Calu3 (cell line): ENCODE measurements around the gene OLFML3. TPM values are rescaled to one million over a fixed set of nuclear protein-coding genes. Genes with fewer than 3 reads are reported as not detected.

Experiments
- BruUV-seq: library from RNA; stranded (reverse); fragments of 400-500 nt; replicated peaks from 2 replicates; lab custom pipeline; 2021; lab: Mats Ljungman, UMichigan
- CTCF ChIA-PET: fragments of 300-600 bp; sonication (Branson Sonifier 250); formaldehyde crosslinking; loops from one replicate; lab custom pipeline; 2022; ENCODE audit warnings: antibody characterized with exemption; lab: Charles Lee
- DNase-seq: peaks from one replicate; pipeline ENCODE4 v3.0.0; 2022
- H3K27ac Mint-ChIP-seq: one replicate; pipeline ENCODE4 v1.8.0; 2022; ENCODE audit warnings: mixed read lengths; ENCODE audit not compliant: unreplicated experiment
- H3K27me3 Mint-ChIP-seq: one replicate; pipeline ENCODE4 v1.8.0; 2022; ENCODE audit warnings: mixed read lengths; ENCODE audit not compliant: unreplicated experiment
- H3K36me3 Mint-ChIP-seq: one replicate; pipeline ENCODE4 v1.8.0; 2022; ENCODE audit warnings: mild to moderate bottlenecking, moderate library complexity, mixed read lengths; ENCODE audit not compliant: insufficient read depth, unreplicated experiment
- H3K4me1 Mint-ChIP-seq: one replicate; pipeline ENCODE4 v1.8.0; 2022; ENCODE audit warnings: mild to moderate bottlenecking, low read depth, mixed read lengths; ENCODE audit not compliant: unreplicated experiment
- H3K4me3 Mint-ChIP-seq: one replicate; pipeline ENCODE4 v1.8.0; 2022; ENCODE audit warnings: mild to moderate bottlenecking, low read depth, moderate library complexity, mixed read lengths; ENCODE audit not compliant: unreplicated experiment
- H3K9me3 Mint-ChIP-seq: one replicate; pipeline ENCODE4 v1.8.0; 2022; ENCODE audit warnings: low read depth, mixed read lengths; ENCODE audit not compliant: unreplicated experiment
- CTCF ChIP-seq: fragments of 200-600 bp; IDR thresholded peaks from one replicate; pipeline ENCODE4 v1.8.0; 2022; ENCODE audit warnings: antibody characterized with exemption; ENCODE audit not compliant: unreplicated experiment
- intact Hi-C: fragments of 100-400 bp; cut with micrococcal nuclease; formaldehyde crosslinking; loops from one replicate; pipeline ENCODE4 v1.10.0; 2022; ENCODE audit not compliant: unreplicated experiment
- total RNA-seq: library from RNA; stranded (reverse); gene quantifications from 2 replicates; pipeline ENCODE4 v1.2.3, GENCODE V29; 2022

Gene OLFML3
- total RNA-seq, 1 experiment from 2014 or later: not detected

DNA sequence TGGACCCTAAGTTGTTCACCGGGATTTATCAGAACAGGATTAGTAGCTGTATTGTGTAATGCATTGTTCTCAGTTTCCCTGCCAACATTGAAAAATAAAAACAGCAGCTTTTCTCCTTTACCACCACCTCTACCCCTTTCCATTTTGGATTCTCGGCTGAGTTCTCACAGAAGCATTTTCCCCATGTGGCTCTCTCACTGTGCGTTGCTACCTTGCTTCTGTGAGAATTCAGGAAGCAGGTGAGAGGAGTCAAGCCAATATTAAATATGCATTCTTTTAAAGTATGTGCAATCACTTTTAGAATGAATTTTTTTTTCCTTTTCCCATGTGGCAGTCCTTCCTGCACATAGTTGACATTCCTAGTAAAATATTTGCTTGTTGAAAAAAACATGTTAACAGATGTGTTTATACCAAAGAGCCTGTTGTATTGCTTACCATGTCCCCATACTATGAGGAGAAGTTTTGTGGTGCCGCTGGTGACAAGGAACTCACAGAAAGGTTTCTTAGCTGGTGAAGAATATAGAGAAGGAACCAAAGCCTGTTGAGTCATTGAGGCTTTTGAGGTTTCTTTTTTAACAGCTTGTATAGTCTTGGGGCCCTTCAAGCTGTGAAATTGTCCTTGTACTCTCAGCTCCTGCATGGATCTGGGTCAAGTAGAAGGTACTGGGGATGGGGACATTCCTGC lies 3.9 kb upstream of the OLFML3 start:
- H3K4me1 Mint-ChIP-seq: peaks cover 8% of the 10 kb centered on the region

GRCh38 chr1:113976609-113977278 lies 2.5 kb upstream of the OLFML3 start:
- BruUV-seq: no TSS peak
- CTCF ChIA-PET: interaction anchor here (1.0 to 1.3 kb wide), 2 partner anchors 24 to 306 kb away, joined by 3 to 4 read pairs; no protein-coding TSS in a partner anchor
- Mint-ChIP-seq H3K27me3 (peaks cover 11% of the 10 kb centered on the region), H3K36me3 (no peaks in the 10 kb centered on the region), H3K27ac (no peak overlapping the region), H3K4me3 (no peak overlapping the region), H3K4me1 (peaks cover 8% of the 10 kb centered on the region), H3K9me3 (no peaks in the 10 kb centered on the region)
- TF ChIP-seq CTCF: peak; percentile 35
- DNase-seq: no peak
- intact Hi-C loops: no loop called here

More for the DNA sequence above, 3.9 kb upstream of the OLFML3 start:
- no peak for DNase-seq
- Mint-ChIP-seq H3K4me3 (no peak overlapping the region), H3K27me3 (peaks cover 3% of the 10 kb centered on the region), H3K36me3 (no peaks in the 10 kb centered on the region), H3K27ac (no peak overlapping the region), H3K9me3 (no peaks in the 10 kb centered on the region)
- CTCF ChIA-PET: no interaction called here
- no TSS peak for BruUV-seq
- TF ChIP-seq CTCF: no peak
- intact Hi-C loops: no loop called here

DNA sequence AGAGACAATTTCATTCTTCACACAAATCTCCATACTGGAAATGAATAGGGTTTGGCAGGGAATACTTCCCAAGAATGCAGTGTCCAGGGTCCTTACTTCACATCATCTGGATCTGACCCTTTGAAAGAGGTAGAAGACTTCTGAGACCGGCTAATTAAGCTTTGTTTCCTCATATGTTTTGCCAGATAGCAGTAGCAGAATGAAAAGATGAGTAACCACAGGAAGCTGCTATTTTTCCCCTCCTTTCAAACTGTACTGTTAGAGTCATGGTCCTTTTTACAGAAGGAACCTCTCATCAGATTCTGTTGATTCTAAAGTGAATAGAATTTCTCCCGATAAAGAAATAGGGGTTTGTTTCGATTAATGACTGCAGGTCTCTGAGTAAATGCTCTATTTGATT lies 1.4 kb upstream of the OLFML3 start:
- Mint-ChIP-seq H3K4me1 (peaks cover 8% of the 10 kb centered on the region), H3K9me3 (no peaks in the 10 kb centered on the region)
- no TSS peak for BruUV-seq

GRCh38 chr1:113980110-113980509 lies 836 bp downstream of the OLFML3 start:
- peaks cover 8% of the 10 kb centered on the region for H3K4me1 Mint-ChIP-seq
- no peaks in the 10 kb centered on the region for H3K36me3 Mint-ChIP-seq
- H3K27ac Mint-ChIP-seq: no peak overlapping the region
- H3K9me3 Mint-ChIP-seq: no peaks in the 10 kb centered on the region
- DNase-seq: no peak
- intact Hi-C loops: no loop called here
- CTCF ChIA-PET: interaction anchor here (0.5 to 1.7 kb wide), 2 partner anchors 41 to 303 kb away, joined by 3 to 24 read pairs; no protein-coding TSS in a partner anchor
- no TSS peak for BruUV-seq
- no peak for TF ChIP-seq CTCF
- no peak overlapping the region for H3K4me3 Mint-ChIP-seq
- H3K27me3 Mint-ChIP-seq: peaks cover 42% of the 10 kb centered on the region

More for the DNA sequence above, 1.4 kb upstream of the OLFML3 start:
- no peak for TF ChIP-seq CTCF
- H3K27ac Mint-ChIP-seq: no peak overlapping the region
- peaks cover 23% of the 10 kb centered on the region for H3K27me3 Mint-ChIP-seq
- intact Hi-C loops: loop anchor here (2.0 kb wide), 1 partner anchor 305 kb away; no protein-coding TSS in a partner anchor
- H3K4me3 Mint-ChIP-seq: no peak overlapping the region
- CTCF ChIA-PET: interaction anchor here (0.7 kb wide), 1 partner anchor 310 kb away, joined by 3 read pairs; no protein-coding TSS in a partner anchor
- DNase-seq: no peak
- H3K36me3 Mint-ChIP-seq: no peaks in the 10 kb centered on the region
